Measurements from ENCODE around the gene MCHR1. TPM values are rescaled to one million over a fixed set of nuclear protein-coding genes. Genes with fewer than 3 reads are reported as not detected.

MCHR1 gene
- total RNA-seq, 4 donors from 2014 or later, result 0.95 TPM; not detected in 3

DNA sequence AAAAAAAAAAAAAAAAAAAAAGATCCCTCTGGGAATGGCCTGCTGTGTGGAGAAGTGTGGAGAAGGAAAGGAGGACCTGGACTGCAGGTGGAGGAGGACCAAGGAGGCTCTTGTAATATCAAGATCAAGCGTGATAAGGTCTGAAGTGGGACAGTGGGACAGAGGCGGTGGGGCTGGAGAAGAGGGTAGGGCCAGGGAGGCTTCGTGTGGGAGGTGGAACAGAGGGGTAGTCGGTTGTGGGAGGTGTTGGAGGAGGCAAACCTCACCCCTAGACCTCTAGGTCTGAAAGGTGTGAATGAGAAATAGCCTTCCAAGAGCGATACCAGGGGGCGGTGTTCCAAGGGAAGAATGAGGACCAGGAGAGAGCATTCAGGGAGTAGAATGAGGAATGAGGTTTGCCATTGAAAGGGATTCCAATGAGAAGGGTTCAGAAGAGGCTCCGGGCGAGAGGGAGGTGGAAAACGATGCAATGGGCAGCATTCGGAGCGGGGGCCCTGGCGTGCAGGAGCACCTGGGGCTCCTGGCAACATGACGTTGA lies 44.2 kb downstream of the MCHR1 start:
- no peak for ATAC-seq
- DNase-seq, result no peak
- no peak overlapping the region for H3K27ac ChIP-seq
- H3K36me3 ChIP-seq, result no peaks in the 10 kb centered on the region
- no peaks in the 10 kb centered on the region for H3K4me1 ChIP-seq
- in situ Hi-C loops (cut with MboI; ENCODE audit: low sequenced_read_pairs in 4 of 4), result no loop called here
- no peak overlapping the region for H3K4me3 ChIP-seq
- no peaks in the 10 kb centered on the region for H3K9me3 ChIP-seq
- TF ChIP-seq, protein P1, sequence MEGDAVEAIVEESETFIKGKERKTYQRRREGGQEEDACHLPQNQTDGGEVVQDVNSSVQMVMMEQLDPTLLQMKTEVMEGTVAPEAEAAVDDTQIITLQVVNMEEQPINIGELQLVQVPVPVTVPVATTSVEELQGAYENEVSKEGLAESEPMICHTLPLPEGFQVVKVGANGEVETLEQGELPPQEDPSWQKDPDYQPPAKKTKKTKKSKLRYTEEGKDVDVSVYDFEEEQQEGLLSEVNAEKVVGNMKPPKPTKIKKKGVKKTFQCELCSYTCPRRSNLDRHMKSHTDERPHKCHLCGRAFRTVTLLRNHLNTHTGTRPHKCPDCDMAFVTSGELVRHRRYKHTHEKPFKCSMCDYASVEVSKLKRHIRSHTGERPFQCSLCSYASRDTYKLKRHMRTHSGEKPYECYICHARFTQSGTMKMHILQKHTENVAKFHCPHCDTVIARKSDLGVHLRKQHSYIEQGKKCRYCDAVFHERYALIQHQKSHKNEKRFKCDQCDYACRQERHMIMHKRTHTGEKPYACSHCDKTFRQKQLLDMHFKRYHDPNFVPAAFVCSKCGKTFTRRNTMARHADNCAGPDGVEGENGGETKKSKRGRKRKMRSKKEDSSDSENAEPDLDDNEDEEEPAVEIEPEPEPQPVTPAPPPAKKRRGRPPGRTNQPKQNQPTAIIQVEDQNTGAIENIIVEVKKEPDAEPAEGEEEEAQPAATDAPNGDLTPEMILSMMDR (IDR thresholded peaks at IDR 0.05 in 4 of 5, conservative IDR thresholded peaks at IDR 0.05 in 1 of 5), result no peak
- TF ChIP-seq POLR2A (IDR thresholded peaks at IDR 0.05), result no peak
- no peaks in the 10 kb centered on the region for H3K27me3 ChIP-seq
- intact Hi-C loops (cut with DNase I; ENCODE audit: low total_unique reads), result no loop called here

DNA sequence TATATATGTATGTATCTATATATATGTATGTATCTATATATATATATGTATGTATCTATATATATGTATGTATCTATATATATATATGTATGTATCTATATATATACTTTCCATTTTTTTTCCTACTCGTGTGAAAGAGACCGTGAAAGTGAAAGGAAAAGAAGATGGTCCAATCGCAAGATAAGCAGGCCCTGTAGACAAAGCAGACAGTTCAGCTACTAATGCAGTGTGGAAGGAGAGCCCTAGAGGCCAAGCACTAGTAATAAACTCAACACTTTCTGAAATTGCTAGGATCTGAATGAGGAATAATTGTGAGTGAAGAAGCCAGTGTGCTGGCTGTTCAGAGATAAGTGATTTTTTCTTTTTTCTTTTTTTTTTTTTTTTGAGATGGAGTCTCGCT lies 47.2 kb downstream of the MCHR1 start:
- no peak for TF ChIP-seq POLR2A (IDR thresholded peaks at IDR 0.05)
- TF ChIP-seq, protein P1 (IDR thresholded peaks at IDR 0.05 in 4 of 5, conservative IDR thresholded peaks at IDR 0.05 in 1 of 5), result no peak
- H3K9me3 ChIP-seq, result no peaks in the 10 kb centered on the region
- no peak overlapping the region for H3K27ac ChIP-seq
- no peak for ATAC-seq
- H3K4me3 ChIP-seq, result no peak overlapping the region
- no peak for DNase-seq
- in situ Hi-C loops (cut with MboI; ENCODE audit: low sequenced_read_pairs in 4 of 4), result no loop called here
- no peaks in the 10 kb centered on the region for H3K36me3 ChIP-seq
- H3K27me3 ChIP-seq, result no peaks in the 10 kb centered on the region
- H3K4me1 ChIP-seq, result no peaks in the 10 kb centered on the region
- intact Hi-C loops (cut with DNase I; ENCODE audit: low total_unique reads), result no loop called here

DNA sequence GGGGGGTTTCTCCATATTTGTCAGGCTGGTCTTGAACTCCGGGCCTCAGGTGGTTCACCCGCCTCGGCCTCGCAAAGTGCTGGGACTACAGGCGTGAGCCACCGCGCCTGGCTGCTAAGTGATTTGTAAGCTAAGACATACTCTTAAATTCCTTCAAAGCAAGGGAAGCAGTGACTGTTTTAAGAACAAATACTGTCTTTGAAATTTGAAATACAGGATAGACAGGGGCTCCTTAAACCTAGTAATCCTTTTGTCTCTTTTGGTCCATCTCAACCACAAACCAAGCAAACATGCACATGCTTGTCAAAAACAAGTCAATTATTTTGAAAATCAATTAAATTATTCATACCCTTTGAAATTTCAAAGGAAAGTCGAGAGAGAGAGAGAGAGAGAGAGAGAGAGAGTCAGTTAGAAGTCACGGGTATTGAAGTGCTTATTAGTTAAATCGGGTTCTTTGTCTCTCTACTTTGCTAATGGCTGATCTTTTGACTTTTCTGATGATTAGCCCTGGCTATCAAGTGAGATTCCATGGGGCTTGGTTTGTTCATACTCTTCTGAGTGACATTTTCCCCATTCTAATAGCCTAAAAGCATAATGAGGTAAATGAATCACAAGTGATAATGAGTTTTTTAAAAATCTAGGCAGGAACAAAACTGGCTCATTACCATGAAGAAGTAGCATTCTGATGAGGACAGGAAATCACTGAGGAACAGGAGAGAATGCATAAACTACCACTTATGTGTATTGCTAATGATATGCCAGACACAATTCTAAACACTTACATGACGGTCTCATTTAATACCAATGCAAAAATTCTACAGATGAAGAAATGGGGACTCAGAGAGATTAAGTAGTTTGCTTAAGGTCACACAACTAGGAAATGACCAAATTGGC lies 48.0 kb downstream of the MCHR1 start:
- in situ Hi-C loops (cut with MboI; ENCODE audit: low sequenced_read_pairs in 4 of 4) (no loop called here), intact Hi-C loops (cut with DNase I; ENCODE audit: low total_unique reads) (no loop called here)
- Histone ChIP-seq H3K9me3 (no peaks in the 10 kb centered on the region), H3K4me3 (no peak overlapping the region), H3K36me3 (no peaks in the 10 kb centered on the region), H3K4me1 (no peaks in the 10 kb centered on the region), H3K27ac (no peak overlapping the region), H3K27me3 (no peaks in the 10 kb centered on the region)
- TF ChIP-seq POLR2A (IDR thresholded peaks at IDR 0.05), result no peak
- TF ChIP-seq, protein P1 (IDR thresholded peaks at IDR 0.05 in 4 of 5, conservative IDR thresholded peaks at IDR 0.05 in 1 of 5), result no peak
- ATAC-seq (no peak), DNase-seq (no peak)

DNA sequence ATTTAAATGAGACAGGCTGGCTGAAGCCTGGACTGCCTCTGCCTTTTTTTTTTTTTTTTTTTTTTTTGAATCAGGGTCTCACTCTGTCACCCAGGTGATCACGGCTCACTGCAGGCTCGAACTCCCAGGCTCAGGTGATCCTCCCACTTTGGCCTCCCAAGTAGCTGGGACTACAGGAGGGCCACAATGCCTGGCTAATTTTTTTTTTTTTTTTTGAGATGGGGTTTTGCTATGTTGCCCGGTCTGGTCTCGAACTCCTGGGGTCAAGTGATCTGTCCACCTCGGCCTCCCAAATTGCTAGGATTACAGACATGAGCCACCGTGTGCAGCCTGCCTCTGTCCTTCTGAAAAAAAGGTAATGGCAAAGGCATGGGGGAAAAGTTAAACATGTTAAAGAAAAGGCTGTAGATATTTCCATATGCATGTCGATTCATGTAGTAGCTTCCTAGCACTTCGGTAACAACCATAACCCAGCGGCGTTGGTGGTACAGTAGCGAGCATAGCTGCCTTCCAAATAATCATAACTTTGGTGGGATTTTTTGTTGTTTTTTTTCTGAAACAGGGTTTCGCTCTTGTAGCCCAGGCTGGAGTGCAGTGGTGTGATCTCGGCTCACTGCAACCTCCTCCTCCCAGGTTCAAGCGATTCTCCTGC lies 48.8 kb downstream of the MCHR1 start:
- in situ Hi-C loops (cut with MboI; ENCODE audit: low sequenced_read_pairs in 4 of 4), result no loop called here

More for the DNA sequence above, 48.8 kb downstream of the MCHR1 start:
- no peaks in the 10 kb centered on the region for H3K36me3 ChIP-seq
- no peak overlapping the region for H3K27ac ChIP-seq
- intact Hi-C loops (cut with DNase I; ENCODE audit: low total_unique reads), result no loop called here
- no peaks in the 10 kb centered on the region for H3K27me3 ChIP-seq
- H3K4me3 ChIP-seq, result no peak overlapping the region
- no peaks in the 10 kb centered on the region for H3K4me1 ChIP-seq
- DNase-seq (no peak), ATAC-seq (no peak)
- H3K9me3 ChIP-seq, result no peaks in the 10 kb centered on the region
- TF ChIP-seq, protein P1 (IDR thresholded peaks at IDR 0.05 in 4 of 5, conservative IDR thresholded peaks at IDR 0.05 in 1 of 5), result no peak

Data from gastrocnemius medialis (tissue), 4 donors.